Fibroblast of the aortic adventitia (primary cell): ENCODE data around the gene TLR6. TPM values are rescaled to one million over a fixed set of nuclear protein-coding genes. Genes with fewer than 3 reads are reported as not detected.

Experiments used
- DNase-seq: peaks from one replicate; pipeline ENCODE4 v3.0.0-alpha.2; 2010; ENCODE audit warnings: low read depth
- H3K4me3 ChIP-seq: 2 replicates; pipeline ENCODE4 v1.5.1; 2011; ENCODE audit warnings: low read depth, mild to moderate bottlenecking, control low read depth, low read length, moderate library complexity
- CTCF ChIP-seq: IDR thresholded peaks from 2 replicates; pipeline ENCODE4 v1.5.1; 2011; ENCODE audit warnings: mild to moderate bottlenecking, low read length, control low read depth, inconsistent platforms; ENCODE audit not compliant: insufficient read depth
- total RNA-seq: library from RNA; depleted of rRNA; stranded (reverse); fragments of >200 nt; gene quantifications from 2 replicates; pipeline ENCODE4 v1.2.3, GENCODE V29; 2012; ENCODE audit warnings: low replicate concordance

The TLR6 gene
- total RNA-seq, 1 donor = 5.0 TPM

GRCh38 chr4:38832206-38832605 lies 24.4 kb downstream of the TLR6 start:
- TF ChIP-seq CTCF = no peak
- H3K4me3 ChIP-seq = no peak overlapping the region
- no peak for DNase-seq

DNA sequence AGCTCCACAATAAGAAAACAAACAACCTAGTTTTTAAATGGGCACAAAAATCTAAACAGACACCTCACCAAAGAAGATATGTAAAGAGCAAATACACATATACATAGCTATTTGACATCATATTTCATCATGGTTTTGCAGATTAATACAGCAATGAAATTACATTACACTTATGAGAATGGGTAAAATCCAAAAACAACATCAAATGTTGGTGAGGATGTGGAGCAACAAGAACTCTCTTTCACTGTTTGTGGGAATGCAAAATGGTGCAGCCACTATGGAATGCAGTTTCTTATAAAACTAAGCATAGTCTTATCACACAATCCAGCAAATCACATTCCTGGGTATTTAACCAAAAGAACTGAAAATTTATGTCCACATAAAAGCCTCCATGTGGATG lies 25.0 kb downstream of the TLR6 start:
- peak; percentile 21 for DNase-seq
- TF ChIP-seq CTCF = no peak
- no peak overlapping the region for H3K4me3 ChIP-seq

DNA sequence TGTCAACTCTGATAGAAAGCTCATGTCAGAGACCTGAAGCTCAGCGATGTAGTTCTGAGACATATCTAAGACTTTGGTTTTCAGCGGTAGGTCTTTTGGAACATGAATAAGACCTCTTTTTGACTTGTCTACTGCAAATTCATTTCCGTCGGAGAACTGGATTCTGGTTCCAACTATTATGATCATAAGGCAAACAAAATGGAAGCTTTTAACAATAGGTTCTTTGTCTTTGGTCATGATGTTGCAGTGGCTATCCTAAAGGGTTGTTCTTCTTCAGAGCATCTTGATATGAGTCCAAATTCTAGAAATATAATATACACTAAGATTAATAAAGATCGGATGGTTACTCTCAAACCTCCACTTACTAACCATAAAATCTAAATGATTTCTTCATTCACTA lies 27.4 kb downstream of the TLR6 start:
- TF ChIP-seq CTCF = no peak
- no peak for DNase-seq
- H3K4me3 ChIP-seq = no peak overlapping the region

- H3K4me3 ChIP-seq = no peak overlapping the region
- DNase-seq = no peak
- TF ChIP-seq CTCF = no peak
These were observed 32.9 kb downstream of the TLR6 start for GRCh38 chr4:38823766-38824165.

GRCh38 chr4:38822748-38823303 lies 33.8 kb downstream of the TLR6 start:
- TF ChIP-seq CTCF = no peak
- DNase-seq = no peak
- H3K4me3 ChIP-seq = no peak overlapping the region

DNA sequence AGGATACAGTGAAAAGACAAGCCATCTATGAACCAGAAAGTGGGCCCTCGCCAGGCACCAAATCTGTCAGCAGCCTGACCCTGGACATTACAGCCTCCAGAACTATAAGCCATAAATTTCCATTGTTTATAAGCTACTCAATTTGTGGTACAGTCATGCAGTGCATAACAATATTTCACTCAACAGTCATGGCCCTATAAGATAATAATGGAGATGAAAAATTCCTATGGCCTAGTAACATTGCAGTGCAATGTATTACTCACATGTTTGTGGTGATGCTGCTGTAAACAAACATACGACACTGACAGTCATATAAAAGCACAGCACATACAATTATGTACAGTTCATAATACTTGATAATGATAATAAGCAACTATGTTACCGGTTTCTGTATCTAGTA lies 34.9 kb downstream of the TLR6 start:
- DNase-seq = no peak
- no peak for TF ChIP-seq CTCF
- no peak overlapping the region for H3K4me3 ChIP-seq
